Esophagus muscularis mucosa (tissue), 4 donors: Measurements from ENCODE around the gene AAK1. TPM values are rescaled to one million over a fixed set of nuclear protein-coding genes. Genes with fewer than 3 reads are reported as not detected.
"Not testable (repeated sequence)": the region's sequence is repeated elsewhere in the genome, so short reads cannot be mapped to it uniquely, and the experiment has no call there.

Experiments
- DNase-seq: peaks from one replicate; pipeline ENCODE4 v3.0.0-alpha.2; 2017; ENCODE audit errors: extremely low spot score
- H3K27ac ChIP-seq, 4 donors: fragments of 200-600 bp; sonication (generic); replicated peaks in 1 of 4; 1 replicate in 3 of 4; 2 replicates in 1 of 4; pipeline ENCODE4 v1.5.1; 2016 to 2019; ENCODE audit warnings: mild to moderate bottlenecking in 1 of 4
- H3K27me3 ChIP-seq, 4 donors: fragments of 200-600 bp; sonication (generic); one replicate each; pipeline versions ENCODE4 v1.5.1 to v1.6.0; 2016 to 2019
- H3K36me3 ChIP-seq, 4 donors: fragments of 200-600 bp; sonication (generic); one replicate each; pipeline ENCODE4 v1.5.1; 2016 to 2019
- H3K4me1 ChIP-seq, 4 donors: fragments of 200-600 bp; sonication (generic); one replicate each; pipeline ENCODE4 v1.5.1; 2016 to 2019
- H3K4me3 ChIP-seq, 4 donors: fragments of 200-600 bp; sonication (generic); 1 replicate in 2 of 4; 2 replicates in 2 of 4; pipeline ENCODE4 v1.5.1; 2016 to 2019; ENCODE audit warnings: mild to moderate bottlenecking in 4 of 4, moderate library complexity in 1 of 4
- H3K9me3 ChIP-seq, 4 donors: fragments of 200-600 bp; sonication (generic); 1 replicate in 3 of 4; 2 replicates in 1 of 4; pipeline ENCODE4 v1.5.1; 2016 to 2019
- EP300 ChIP-seq: sonication (generic); formaldehyde crosslinking; IDR thresholded peaks from one replicate; pipeline ENCODE4 v1.6.1; 2017; ENCODE audit warnings: antibody characterized with exemption
- POLR2A ChIP-seq: fragments of 450-650 bp; IDR thresholded peaks from one replicate; pipeline ENCODE4 v1.6.1; 2017; ENCODE audit warnings: antibody characterized with exemption, moderate library complexity, mild to moderate bottlenecking, low read depth
- POLR2AphosphoS5 ChIP-seq, 2 donors: sonication (generic); formaldehyde crosslinking; IDR thresholded peaks; one replicate each; pipeline ENCODE4 v1.6.1; 2017; ENCODE audit warnings: antibody characterized with exemption in 2 of 2
- WGBS: methylation state at CpG from one replicate; pipeline ENCODE4 v1.1.5; 2018; 5-methylcytosine and 5-hydroxymethylcytosine counted together
- intact Hi-C: fragments of 100-400 bp; cut with DNase I; formaldehyde crosslinking; loops from one replicate; pipeline ENCODE4 v1.15.1; 2023
- total RNA-seq, 4 donors: library from RNA; depleted of rRNA; stranded (reverse); fragments of >200 nt; gene quantifications; one replicate each; pipeline versions ENCODE4 v1.1.0 to v1.2.1, GENCODE V29; 2016
- TF ChIP-seq, protein P1 (sequence below), 3 experiments: fragments of 200-600 bp in 2 of 3; fragments of 450-650 bp in 1 of 3; sonication (generic) in 2 of 3; IDR thresholded peaks; one replicate each; pipeline ENCODE4 v1.5.1; 2017 to 2019; ENCODE audit warnings: antibody characterized with exemption in 3 of 3, mild to moderate bottlenecking in 2 of 3, moderate library complexity in 1 of 3

Gene AAK1
- total RNA-seq, 4 donors from 2014 or later, result 27.8 to 53.2 (median 41.9) TPM

DNA sequence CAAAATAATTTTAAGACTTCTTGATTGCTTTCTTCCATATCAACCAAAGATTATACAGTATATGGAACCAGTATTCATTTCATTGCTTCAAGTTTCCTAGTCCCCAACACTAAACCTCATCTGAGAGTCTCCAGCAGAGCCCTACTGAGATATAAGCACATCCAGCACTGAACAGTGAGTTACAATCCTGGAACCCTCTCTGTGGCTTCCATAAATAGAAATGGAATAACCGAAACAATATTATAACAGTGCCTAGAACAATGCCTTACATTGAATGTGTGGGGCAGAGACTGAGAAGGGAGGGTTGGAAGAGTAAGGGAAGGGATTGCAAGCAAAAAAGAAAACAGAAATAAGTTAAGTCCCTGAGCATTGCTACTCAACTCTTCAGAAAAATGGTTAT lies 18.9 kb downstream of the AAK1 start:
- Histone ChIP-seq H3K27me3 (no peaks in the 10 kb centered on the region), H3K9me3 (no peaks in the 10 kb centered on the region), H3K4me3 (no peak overlapping the region), H3K4me1 (peaks cover 22 to 54% (median 32%) of the 10 kb centered on the region in 4 donors), H3K27ac (no peak overlapping the region), H3K36me3 (no peaks in the 10 kb centered on the region)
- intact Hi-C loops, result no loop called here
- TF ChIP-seq POLR2AphosphoS5 (IDR thresholded peaks at IDR 0.05) (no peak), EP300 (no peak), POLR2A (no peak)
- TF ChIP-seq, protein P1, sequence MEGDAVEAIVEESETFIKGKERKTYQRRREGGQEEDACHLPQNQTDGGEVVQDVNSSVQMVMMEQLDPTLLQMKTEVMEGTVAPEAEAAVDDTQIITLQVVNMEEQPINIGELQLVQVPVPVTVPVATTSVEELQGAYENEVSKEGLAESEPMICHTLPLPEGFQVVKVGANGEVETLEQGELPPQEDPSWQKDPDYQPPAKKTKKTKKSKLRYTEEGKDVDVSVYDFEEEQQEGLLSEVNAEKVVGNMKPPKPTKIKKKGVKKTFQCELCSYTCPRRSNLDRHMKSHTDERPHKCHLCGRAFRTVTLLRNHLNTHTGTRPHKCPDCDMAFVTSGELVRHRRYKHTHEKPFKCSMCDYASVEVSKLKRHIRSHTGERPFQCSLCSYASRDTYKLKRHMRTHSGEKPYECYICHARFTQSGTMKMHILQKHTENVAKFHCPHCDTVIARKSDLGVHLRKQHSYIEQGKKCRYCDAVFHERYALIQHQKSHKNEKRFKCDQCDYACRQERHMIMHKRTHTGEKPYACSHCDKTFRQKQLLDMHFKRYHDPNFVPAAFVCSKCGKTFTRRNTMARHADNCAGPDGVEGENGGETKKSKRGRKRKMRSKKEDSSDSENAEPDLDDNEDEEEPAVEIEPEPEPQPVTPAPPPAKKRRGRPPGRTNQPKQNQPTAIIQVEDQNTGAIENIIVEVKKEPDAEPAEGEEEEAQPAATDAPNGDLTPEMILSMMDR (IDR thresholded peaks at IDR 0.05), result no peak
- WGBS, result 68% methylated on average over 1 of the region's 1 CpG
- DNase-seq, result no peak

DNA sequence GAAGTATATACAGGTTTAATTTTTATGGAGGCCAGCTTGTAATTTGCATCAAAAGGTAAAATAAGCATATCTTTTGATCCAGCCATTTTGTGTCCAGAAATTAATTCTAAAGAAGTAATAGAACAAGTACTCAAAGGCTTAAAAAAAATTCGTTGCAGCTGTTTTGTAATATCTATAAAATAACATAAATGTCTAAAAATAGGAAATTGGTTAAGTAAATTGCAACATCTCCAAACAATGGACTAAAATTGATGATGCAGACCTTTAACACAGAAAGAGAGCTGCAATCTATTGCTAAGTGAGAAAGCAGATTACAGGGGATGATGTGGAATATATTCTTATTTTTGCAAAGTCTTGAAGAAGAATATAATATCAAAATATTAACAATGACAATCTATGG lies 19.4 kb downstream of the AAK1 start:
- Histone ChIP-seq H3K4me1 (peaks cover 25 to 55% (median 37%) of the 10 kb centered on the region in 4 donors), H3K36me3 (no peaks in the 10 kb centered on the region), H3K9me3 (no peaks in the 10 kb centered on the region), H3K4me3 (no peak overlapping the region), H3K27me3 (no peaks in the 10 kb centered on the region), H3K27ac (no peak overlapping the region)
- TF ChIP-seq POLR2AphosphoS5 (IDR thresholded peaks at IDR 0.05) (no peak), POLR2A (no peak), EP300 (no peak)
- TF ChIP-seq, protein P1 (IDR thresholded peaks at IDR 0.05), result no peak
- no peak for DNase-seq
- WGBS, result 62% methylated on average over 1 of the region's 1 CpG
- intact Hi-C loops, result no loop called here

DNA sequence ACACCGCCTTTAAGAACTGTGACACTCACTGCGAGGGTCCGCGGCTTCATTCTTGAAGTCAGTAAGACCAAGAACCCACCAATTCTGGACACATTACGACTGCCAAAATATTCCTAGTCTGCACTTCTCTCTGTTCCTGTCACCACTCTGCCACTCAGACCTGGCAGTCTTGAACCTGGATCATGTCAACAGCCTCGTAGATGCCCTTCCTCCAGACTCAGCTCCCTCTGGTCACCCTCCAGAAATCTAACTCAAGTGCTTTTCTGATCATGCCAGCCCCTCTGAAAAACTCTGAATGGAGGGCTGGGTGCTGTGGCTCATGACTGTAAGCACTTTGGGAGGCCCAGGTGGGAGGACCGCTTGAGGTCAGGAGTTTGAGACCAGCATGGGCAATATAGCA lies 20.3 kb downstream of the AAK1 start:
- no peaks in the 10 kb centered on the region for H3K27me3 ChIP-seq
- 97% methylated on average over 7 of the region's 7 CpGs for WGBS
- no peaks in the 10 kb centered on the region for H3K9me3 ChIP-seq
- TF ChIP-seq, protein P1 (IDR thresholded peaks at IDR 0.05), result no peak
- no peak for TF ChIP-seq EP300
- no peak for TF ChIP-seq POLR2AphosphoS5 (IDR thresholded peaks at IDR 0.05)
- no peak for TF ChIP-seq POLR2A
- H3K4me1 ChIP-seq, result peaks cover 28 to 58% (median 39%) of the 10 kb centered on the region in 4 donors
- intact Hi-C loops, result no loop called here
- no peak overlapping the region for H3K27ac ChIP-seq
- DNase-seq, result no peak
- no peaks in the 10 kb centered on the region for H3K36me3 ChIP-seq
- H3K4me3 ChIP-seq, result no peak overlapping the region

DNA sequence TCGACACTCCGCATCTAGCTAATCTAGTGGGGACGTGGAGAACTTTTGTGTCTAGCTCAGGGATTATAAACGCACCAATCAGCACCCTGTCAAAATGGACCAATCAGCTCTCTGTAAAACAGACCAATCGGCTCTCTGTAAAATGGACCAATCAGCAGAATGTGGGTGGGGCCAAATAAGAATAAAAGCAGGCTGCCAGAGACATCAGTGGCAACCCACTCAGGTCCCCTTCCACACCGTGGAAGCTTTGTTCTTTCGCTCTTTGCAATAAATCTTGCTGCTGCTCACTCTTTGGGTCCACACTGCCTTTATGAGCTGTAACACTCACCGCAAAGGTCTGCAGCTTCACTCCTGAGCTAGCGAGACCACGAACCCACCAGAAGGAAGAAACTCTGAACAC lies 20.7 kb downstream of the AAK1 start:
- H3K4me3 ChIP-seq, intact Hi-C loops, H3K36me3 ChIP-seq, H3K27me3 ChIP-seq, DNase-seq, H3K9me3 ChIP-seq, H3K27ac ChIP-seq: not testable (repeated sequence)
- WGBS, result 94% methylated on average over 10 of the region's 10 CpGs
- peaks cover 32 to 59% (median 40%) of the 10 kb centered on the region in 4 donors for H3K4me1 ChIP-seq

DNA sequence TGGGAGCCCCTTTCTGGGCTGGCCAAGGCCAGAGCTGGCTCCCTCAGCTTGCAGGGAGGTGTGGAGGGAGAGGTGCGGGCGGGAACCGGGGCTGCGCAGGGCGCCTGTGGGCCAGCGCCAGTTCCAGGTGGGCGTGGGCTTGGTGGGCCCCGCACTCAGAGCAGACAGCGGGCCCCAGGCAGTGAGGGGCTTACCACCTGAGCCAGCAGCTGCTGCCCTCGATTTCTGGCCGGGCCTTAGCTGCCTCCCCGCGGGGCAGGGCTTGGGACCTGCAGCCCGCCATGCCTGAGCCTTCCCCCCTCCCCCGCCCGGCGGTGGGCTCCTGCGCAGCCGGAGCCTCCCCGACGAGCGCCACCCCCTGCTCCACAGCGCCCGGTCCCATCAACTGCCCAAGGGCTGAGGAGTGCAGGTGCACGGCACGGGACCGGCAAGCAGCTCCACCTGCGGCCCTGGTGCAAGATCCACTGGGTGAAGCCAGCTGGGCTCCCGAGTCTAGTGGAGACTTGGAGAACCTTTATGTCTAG lies 21.5 kb downstream of the AAK1 start:
- intact Hi-C loops, H3K36me3 ChIP-seq, H3K4me3 ChIP-seq, DNase-seq, H3K27me3 ChIP-seq, H3K27ac ChIP-seq, H3K9me3 ChIP-seq: not testable (repeated sequence)
- peaks cover 34 to 59% (median 44%) of the 10 kb centered on the region in 4 donors for H3K4me1 ChIP-seq
- no CpG with 5 or more reads among the region's 29 CpGs for WGBS

DNA sequence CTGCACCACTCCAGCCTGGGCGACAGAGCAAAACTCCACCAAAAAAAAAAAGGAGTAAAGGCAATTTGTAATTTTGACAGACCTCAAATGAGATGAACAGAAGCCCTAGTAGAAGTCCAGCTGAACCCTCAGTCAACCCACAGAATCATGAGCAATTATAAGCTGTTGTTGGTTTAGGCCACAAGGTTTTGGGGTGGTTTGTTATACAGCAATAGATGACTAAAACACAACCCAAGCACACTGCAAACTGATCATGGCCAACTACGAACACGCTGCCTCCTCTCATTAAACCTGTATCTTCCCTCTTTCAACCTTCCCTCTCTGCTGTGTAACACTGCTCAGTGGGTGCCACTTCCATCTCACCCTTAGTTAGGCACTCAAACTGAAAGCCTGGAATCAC lies 22.1 kb downstream of the AAK1 start:
- no peak for DNase-seq
- intact Hi-C loops, result no loop called here
- H3K27me3 ChIP-seq, result no peaks in the 10 kb centered on the region

More for the DNA sequence above, 22.1 kb downstream of the AAK1 start:
- Histone ChIP-seq H3K9me3 (no peaks in the 10 kb centered on the region), H3K4me3 (no peak overlapping the region), H3K4me1 (peaks cover 39 to 64% (median 50%) of the 10 kb centered on the region in 4 donors), H3K36me3 (no peaks in the 10 kb centered on the region), H3K27ac (no peak overlapping the region)
- TF ChIP-seq, protein P1 (IDR thresholded peaks at IDR 0.05), result no peak
- WGBS, result 74% methylated on average over 3 of the region's 3 CpGs
